Hematopoietic multipotent progenitor cell treated with erythropoietin and hydrocortisone succinate and interleukin-3 and kit ligand, for 17 days (in vitro differentiated cells): Measurements from ENCODE around the gene PMFBP1.

Experiments used
- DNase-seq: peaks from one replicate; pipeline ENCODE4 v3.0.0-alpha.2; 2015; ENCODE audit warnings: low spot score

Gene PMFBP1

GRCh38 chr16:72188541-72188940 lies 16.6 kb upstream of the PMFBP1 start:
- DNase-seq = no peak

GRCh38 chr16:72187551-72187950 lies 15.6 kb upstream of the PMFBP1 start:
- no peak for DNase-seq

- DNase-seq = no peak
Measured at GRCh38 chr16:72182976-72183375, 11.0 kb upstream of the PMFBP1 start.

GRCh38 chr16:72179204-72179970 lies 7.4 kb upstream of the PMFBP1 start:
- DNase-seq = no peak

- no peak for DNase-seq
Measured at GRCh38 chr16:72174726-72175125, 2.8 kb upstream of the PMFBP1 start.

GRCh38 chr16:72173997-72174396 lies 2.0 kb upstream of the PMFBP1 start:
- no peak for DNase-seq

- DNase-seq = no peak
Measured at GRCh38 chr16:72171236-72171635, 719 bp downstream of the PMFBP1 start.

- no peak for DNase-seq
Measured at GRCh38 chr16:72169708-72170107, 2.2 kb downstream of the PMFBP1 start.

- no peak for DNase-seq
Measured at GRCh38 chr16:72168365-72168764, 3.6 kb downstream of the PMFBP1 start.

- no peak for DNase-seq
Measured at GRCh38 chr16:72166954-72167561, 4.9 kb downstream of the PMFBP1 start.

- no peak for DNase-seq
Measured at GRCh38 chr16:72166151-72166550, 5.8 kb downstream of the PMFBP1 start.

- DNase-seq = no peak
Measured at GRCh38 chr16:72164691-72165090, 7.3 kb downstream of the PMFBP1 start.

- no peak for DNase-seq
Measured at GRCh38 chr16:72162105-72162692, 9.8 kb downstream of the PMFBP1 start.

- no peak for DNase-seq
Measured at GRCh38 chr16:72159801-72160200, 12.2 kb downstream of the PMFBP1 start.

- DNase-seq = no peak
Measured at GRCh38 chr16:72159386-72159785, 12.6 kb downstream of the PMFBP1 start.

GRCh38 chr16:72149676-72150464 lies 22.1 kb downstream of the PMFBP1 start:
- no peak for DNase-seq

GRCh38 chr16:72142476-72142875 lies 29.5 kb downstream of the PMFBP1 start:
- no peak for DNase-seq

GRCh38 chr16:72139908-72140307 lies 32.0 kb downstream of the PMFBP1 start:
- DNase-seq = no peak

- DNase-seq = no peak
Measured at GRCh38 chr16:72138064-72138572, 33.8 kb downstream of the PMFBP1 start.

GRCh38 chr16:72137380-72138063 lies 34.4 kb downstream of the PMFBP1 start:
- DNase-seq = no peak

GRCh38 chr16:72134507-72134906 lies 37.4 kb downstream of the PMFBP1 start:
- DNase-seq = no peak

- DNase-seq = no peak
Measured at GRCh38 chr16:72132726-72133125, 39.2 kb downstream of the PMFBP1 start.
